Measurements from ENCODE around the gene NUP35. TPM values are rescaled to one million over a fixed set of nuclear protein-coding genes. Genes with fewer than 3 reads are reported as not detected.

NUP35 gene
- total RNA-seq: 10 to 100 TPM; 15.5 to 15.9 TPM

DNA sequence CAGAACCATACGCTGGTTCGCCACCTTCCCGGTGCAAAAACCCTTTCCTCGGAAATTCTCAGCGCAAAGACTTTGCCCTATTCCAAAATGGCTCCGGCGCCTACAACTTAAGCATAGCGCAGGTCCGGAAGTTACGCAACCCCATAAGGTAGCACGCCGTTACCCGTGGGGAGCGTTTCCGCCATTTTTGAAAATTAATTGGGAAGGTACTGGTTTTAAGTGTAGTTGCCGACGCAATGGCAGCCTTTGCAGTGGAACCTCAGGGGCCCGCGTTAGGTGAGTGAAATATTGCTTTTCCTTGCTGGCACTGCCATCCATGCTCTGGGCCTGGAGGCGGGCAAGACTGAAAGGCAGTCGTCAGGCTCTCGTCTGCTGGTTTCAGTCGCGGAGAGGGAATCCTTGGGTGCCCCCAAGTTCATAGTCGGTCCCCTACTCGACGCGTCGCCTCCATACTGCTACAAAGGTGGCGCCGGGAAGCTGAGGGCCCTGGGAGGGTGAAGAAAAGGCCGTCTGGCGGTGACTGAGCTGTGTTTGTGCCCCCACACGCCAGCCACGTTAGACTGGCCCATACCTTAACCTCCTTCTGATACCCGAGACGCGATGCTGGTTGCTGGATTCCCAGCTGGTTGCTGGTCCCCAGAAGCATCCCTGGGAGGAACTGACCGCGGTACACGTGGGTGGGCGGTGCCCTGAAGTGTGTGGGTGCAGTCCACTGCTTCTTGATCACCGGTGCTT is at the start of gene NUP35:
Gene NUP35 (plus strand): TSS at position 222 of the 735 bp plus-strand sequence. CDS start 15 bp downstream, at position 237.
- ChIA-PET POLR2A (interaction anchor here (0.9 to 2.4 kb wide), 5 partner anchors 15 to 173 kb away, joined by 3 to 12 read pairs (median 4); partner anchors contain the start of gene DUSP19), CTCF (interaction anchor here (1.0 to 1.5 kb wide), 2 partner anchors 14 to 144 kb away, joined by 3 to 4 read pairs; no protein-coding TSS in a partner anchor)
- peaks cover 11% of the 10 kb centered on the region for H3K36me3 Mint-ChIP-seq (ENCODE audit: low read depth)
- H3K9me3 Mint-ChIP-seq: no peaks in the 10 kb centered on the region
- H3K27me3 Mint-ChIP-seq: peaks cover 2% of the 10 kb centered on the region
- peak within 1 kb of the TSS; percentile 80 for H3K4me3 Mint-ChIP-seq
- H3K4me1 Mint-ChIP-seq: peaks cover 33% of the 10 kb centered on the region
- H3K27ac Mint-ChIP-seq: peak within 1 kb of the TSS; percentile 96
- DNase-seq: peak; percentile 85

DNA sequence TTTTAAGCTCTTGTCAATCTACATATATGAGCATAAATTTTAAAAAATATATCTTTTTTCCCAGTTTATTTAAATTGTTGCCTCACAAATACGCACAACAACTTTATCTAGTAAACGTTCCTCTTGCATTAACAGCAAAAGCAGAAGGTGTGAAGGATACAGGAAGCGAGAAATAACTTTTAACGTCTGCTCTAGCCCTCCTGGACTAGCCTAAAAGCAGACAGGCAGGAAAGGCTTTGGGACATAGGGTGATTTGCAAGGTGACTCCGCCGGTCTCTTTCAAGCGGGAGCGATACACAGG is 46.1 kb upstream of the NUP35 start:
- peak overlapping the region; percentile 77 for H3K4me3 Mint-ChIP-seq
- ChIA-PET POLR2A (interaction anchor here (1.4 kb wide), 1 partner anchor 40 kb away, joined by 3 read pairs; the partner anchor contains the start of gene NCKAP1), CTCF (interaction anchor here (1.3 kb wide), 1 partner anchor 411 kb away, joined by 3 read pairs; no protein-coding TSS in a partner anchor)
- no peaks in the 10 kb centered on the region for H3K36me3 Mint-ChIP-seq (ENCODE audit: low read depth)
- H3K27ac Mint-ChIP-seq: no peak overlapping the region
- no peaks in the 10 kb centered on the region for H3K9me3 Mint-ChIP-seq
- H3K4me1 Mint-ChIP-seq: peaks cover 13% of the 10 kb centered on the region
- H3K27me3 Mint-ChIP-seq: no peaks in the 10 kb centered on the region
- no peak for DNase-seq

DNA sequence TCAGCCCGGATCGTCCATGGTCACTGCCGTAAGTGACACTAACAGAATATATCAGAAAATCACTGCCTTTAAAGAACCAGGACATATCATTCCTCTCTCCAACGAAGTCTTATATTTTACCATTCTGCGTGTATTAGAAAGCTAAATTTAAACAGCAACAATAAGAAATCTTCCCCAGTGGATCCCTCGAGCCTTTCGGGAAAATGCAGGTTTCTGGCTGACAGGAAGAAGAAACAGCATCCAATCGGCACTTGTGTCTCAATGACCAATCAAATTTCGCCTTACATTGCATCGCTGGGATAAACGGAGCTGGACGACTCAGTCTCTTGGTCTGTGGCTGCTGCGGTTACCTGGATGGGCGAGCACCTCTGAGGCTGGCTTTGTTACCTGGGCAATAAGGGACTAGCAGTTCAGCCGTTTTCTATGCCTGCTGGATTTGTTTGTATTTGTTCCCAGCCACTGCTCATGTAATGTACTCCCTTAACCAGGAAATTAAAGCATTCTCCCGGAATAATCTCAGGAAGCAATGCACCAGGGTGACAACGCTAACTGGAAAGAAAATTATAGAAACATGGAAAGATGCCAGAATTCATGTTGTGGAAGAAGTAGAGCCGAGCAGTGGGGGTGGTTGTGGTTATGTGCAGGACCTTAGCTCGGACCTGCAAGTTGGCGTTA is 45.6 kb upstream of the NUP35 start, which contains the start of gene DUSP19:
Gene DUSP19 (plus strand): TSS at position 284 of the 675 bp plus-strand sequence. CDS start 187 bp downstream, at position 471.
- Mint-ChIP-seq H3K4me1 (peaks cover 13% of the 10 kb centered on the region), H3K9me3 (no peaks in the 10 kb centered on the region), H3K36me3 (ENCODE audit: low read depth) (no peaks in the 10 kb centered on the region), H3K27me3 (no peaks in the 10 kb centered on the region), H3K4me3 (peak within 1 kb of the TSS; percentile 77), H3K27ac (peak within 1 kb of the TSS; percentile 16)
- peak; percentile 85 for DNase-seq
- ChIA-PET POLR2A (interaction anchor here (1.2 to 1.8 kb wide), 4 partner anchors 9 to 363 kb away, joined by 3 to 12 read pairs (median 4); partner anchors contain the start of genes NCKAP1 and NUP35), CTCF (interaction anchor here (1.1 to 1.3 kb wide), 2 partner anchors 99 to 412 kb away, joined by 3 to 4 read pairs; no protein-coding TSS in a partner anchor)

- no peak overlapping the region for H3K27ac Mint-ChIP-seq
- POLR2A ChIA-PET: interaction anchor here (1.2 to 1.8 kb wide), 3 partner anchors 10 to 364 kb away, joined by 3 to 12 read pairs (median 4); partner anchors contain the start of gene NUP35
Observed at GRCh38 chr2:183079139-183079775, 45.0 kb upstream of the NUP35 start.

DNA sequence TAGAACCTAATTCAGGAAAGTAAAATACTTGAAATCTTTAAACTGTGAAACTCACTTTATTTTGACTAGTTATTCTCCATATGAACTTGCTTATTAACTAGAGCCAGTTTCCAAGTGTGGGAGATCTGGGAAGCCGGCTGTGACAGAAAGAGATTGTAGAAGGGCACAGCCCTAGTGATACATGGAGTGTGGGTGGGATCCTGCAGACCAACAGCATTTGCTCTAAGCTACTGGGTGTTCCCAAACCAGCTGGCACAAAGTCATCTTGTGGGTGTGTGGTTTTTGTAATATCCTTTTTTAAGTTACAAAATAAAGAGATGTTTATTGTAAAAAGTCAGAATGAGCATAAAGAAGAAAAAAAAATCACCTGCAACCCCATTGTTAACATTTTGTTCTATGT is 42.3 kb upstream of the NUP35 start:
- Mint-ChIP-seq H3K36me3 (ENCODE audit: low read depth) (no peaks in the 10 kb centered on the region), H3K27me3 (no peaks in the 10 kb centered on the region), H3K4me3 (no peak overlapping the region), H3K9me3 (no peaks in the 10 kb centered on the region), H3K4me1 (peaks cover 13% of the 10 kb centered on the region), H3K27ac (no peak overlapping the region)
- ChIA-PET CTCF (no interaction called here), POLR2A (no interaction called here)
- DNase-seq: no peak

More at GRCh38 chr2:183079139-183079775, 45.0 kb upstream of the NUP35 start:
- Mint-ChIP-seq H3K4me1 (peaks cover 13% of the 10 kb centered on the region), H3K4me3 (peak overlapping the region; percentile 77), H3K27me3 (no peaks in the 10 kb centered on the region), H3K9me3 (no peaks in the 10 kb centered on the region), H3K36me3 (ENCODE audit: low read depth) (no peaks in the 10 kb centered on the region)
- CTCF ChIA-PET: interaction anchor here (1.1 to 1.3 kb wide), 2 partner anchors 99 to 413 kb away, joined by 3 to 4 read pairs; no protein-coding TSS in a partner anchor
- no peak for DNase-seq

GRCh38 chr2:183088061-183088460 is 36.2 kb upstream of the NUP35 start:
- Mint-ChIP-seq H3K9me3 (no peaks in the 10 kb centered on the region), H3K27me3 (no peaks in the 10 kb centered on the region), H3K4me3 (no peak overlapping the region), H3K36me3 (ENCODE audit: low read depth) (no peaks in the 10 kb centered on the region), H3K27ac (no peak overlapping the region), H3K4me1 (no peaks in the 10 kb centered on the region)
- no peak for DNase-seq
- ChIA-PET POLR2A (no interaction called here), CTCF (no interaction called here)

DNA sequence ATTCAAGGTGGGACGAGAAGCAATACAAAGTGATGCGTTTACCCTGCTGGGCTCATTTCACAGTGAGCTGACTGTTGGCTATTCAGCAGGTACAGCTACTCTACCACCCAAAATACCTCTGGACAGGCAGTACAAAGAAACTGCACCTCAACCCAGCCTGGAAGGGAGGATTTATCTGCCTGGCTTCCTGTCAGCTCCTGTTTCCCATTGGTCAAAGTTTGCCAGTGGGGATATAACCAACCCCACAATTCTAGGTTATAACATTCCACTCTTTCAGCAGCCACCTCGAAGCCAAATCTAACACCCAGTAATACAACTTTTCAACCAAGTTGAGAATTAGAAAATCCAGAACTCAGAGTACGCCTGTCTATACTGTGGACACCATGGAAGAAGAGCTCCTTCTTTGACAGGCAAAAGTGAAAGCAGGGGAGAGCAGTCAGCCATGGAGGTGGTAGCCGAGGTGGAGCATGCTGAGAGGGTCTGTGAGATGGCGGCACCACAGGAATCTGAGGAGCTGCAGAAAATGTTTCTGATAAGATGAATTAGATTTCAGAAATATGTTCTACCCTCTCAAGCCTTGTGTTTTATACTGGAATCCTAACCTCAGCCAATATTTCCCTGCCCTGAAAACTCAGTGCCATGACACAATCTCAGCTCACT is 34.9 kb upstream of the NUP35 start:
- ChIA-PET CTCF (no interaction called here), POLR2A (no interaction called here)
- Mint-ChIP-seq H3K9me3 (no peaks in the 10 kb centered on the region), H3K4me1 (peaks cover 1% of the 10 kb centered on the region), H3K36me3 (ENCODE audit: low read depth) (no peaks in the 10 kb centered on the region), H3K27me3 (no peaks in the 10 kb centered on the region), H3K27ac (no peak overlapping the region), H3K4me3 (no peak overlapping the region)
- DNase-seq: no peak

GRCh38 chr2:183091318-183091953 is 32.8 kb upstream of the NUP35 start:
- no peaks in the 10 kb centered on the region for H3K9me3 Mint-ChIP-seq
- no peak overlapping the region for H3K27ac Mint-ChIP-seq
- peaks cover 3% of the 10 kb centered on the region for H3K4me1 Mint-ChIP-seq
- no peaks in the 10 kb centered on the region for H3K36me3 Mint-ChIP-seq (ENCODE audit: low read depth)
- DNase-seq: no peak
- no peaks in the 10 kb centered on the region for H3K27me3 Mint-ChIP-seq
- CTCF ChIA-PET: no interaction called here
- POLR2A ChIA-PET: no interaction called here
- no peak overlapping the region for H3K4me3 Mint-ChIP-seq

DNA sequence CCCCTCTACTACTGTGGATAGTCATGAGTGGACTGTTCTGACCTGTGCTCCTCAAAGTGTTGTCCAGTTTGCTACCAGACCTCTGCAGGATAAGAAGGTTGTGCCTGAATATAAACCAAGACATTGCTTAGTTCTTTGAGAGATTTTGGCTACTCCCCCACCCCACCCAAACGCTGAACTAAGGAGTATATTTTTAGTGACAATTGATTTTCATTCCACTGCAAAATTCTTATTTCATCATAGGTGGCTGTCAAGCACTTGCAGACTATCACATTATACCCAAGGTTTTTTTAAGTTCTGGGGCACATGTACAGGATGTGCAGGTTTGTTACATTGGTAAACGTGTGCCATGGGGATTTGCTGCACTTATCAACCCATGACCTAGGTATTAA is 32.3 kb upstream of the NUP35 start:
- H3K36me3 Mint-ChIP-seq (ENCODE audit: low read depth): no peaks in the 10 kb centered on the region
- no peaks in the 10 kb centered on the region for H3K9me3 Mint-ChIP-seq
- no peak overlapping the region for H3K27ac Mint-ChIP-seq
- ChIA-PET POLR2A (no interaction called here), CTCF (no interaction called here)
- no peak for DNase-seq
- no peak overlapping the region for H3K4me3 Mint-ChIP-seq
- H3K27me3 Mint-ChIP-seq: no peaks in the 10 kb centered on the region
- H3K4me1 Mint-ChIP-seq: peaks cover 3% of the 10 kb centered on the region

DNA sequence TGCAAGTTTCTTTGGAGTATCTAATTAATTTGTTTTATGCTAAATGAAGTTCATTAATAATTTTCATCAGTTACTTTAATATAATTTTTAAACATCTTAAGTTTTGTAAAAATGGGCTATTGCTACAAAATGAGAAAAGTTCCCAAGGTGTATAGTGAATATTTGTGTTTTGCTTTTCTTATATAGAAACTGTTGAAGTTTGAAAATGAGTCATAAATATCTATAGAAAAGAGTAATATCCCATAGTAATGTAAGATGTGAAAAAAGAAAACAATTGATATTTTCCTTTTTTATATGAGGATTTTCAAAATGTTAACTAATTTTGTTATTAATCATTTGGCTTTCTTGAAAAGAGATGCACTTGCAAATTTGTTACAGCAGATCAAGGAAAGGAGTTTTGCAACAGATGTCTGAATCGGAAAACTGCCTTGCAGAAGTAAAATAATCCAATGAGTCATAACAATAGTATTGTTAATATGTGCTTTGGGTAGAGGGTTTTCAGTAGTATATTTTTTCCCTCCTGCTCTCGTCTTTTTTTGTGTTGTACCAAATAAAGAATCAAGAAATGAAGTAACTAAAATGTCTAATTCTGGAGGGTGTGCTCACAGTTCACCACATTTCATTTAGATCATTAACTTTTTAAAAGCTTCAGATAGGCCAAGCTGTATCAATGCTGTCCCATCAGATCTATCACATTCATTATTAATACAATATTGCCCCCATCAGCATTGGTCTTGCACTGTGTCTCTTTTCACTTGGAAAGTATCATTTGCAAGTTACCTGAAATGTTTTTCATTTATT is 30.2 kb upstream of the NUP35 start:
- H3K4me1 Mint-ChIP-seq: peaks cover 3% of the 10 kb centered on the region
- H3K9me3 Mint-ChIP-seq: no peaks in the 10 kb centered on the region
- H3K36me3 Mint-ChIP-seq (ENCODE audit: low read depth): no peaks in the 10 kb centered on the region
- ChIA-PET POLR2A (no interaction called here), CTCF (no interaction called here)
- no peak overlapping the region for H3K4me3 Mint-ChIP-seq
- H3K27ac Mint-ChIP-seq: no peak overlapping the region
- no peaks in the 10 kb centered on the region for H3K27me3 Mint-ChIP-seq
- DNase-seq: no peak

GRCh38 chr2:183105402-183106134 is 18.7 kb upstream of the NUP35 start:
- ChIA-PET POLR2A (no interaction called here), CTCF (no interaction called here)
- Mint-ChIP-seq H3K4me3 (no peak overlapping the region), H3K4me1 (peaks cover 4% of the 10 kb centered on the region), H3K27ac (no peak overlapping the region), H3K9me3 (no peaks in the 10 kb centered on the region), H3K27me3 (no peaks in the 10 kb centered on the region), H3K36me3 (ENCODE audit: low read depth) (no peaks in the 10 kb centered on the region)
- DNase-seq: no peak

All from activated CD4-positive, alpha-beta memory T cell treated with anti-CD3 and anti-CD28 coated beads, Interleukin-2, amount 10 ng/mL, durations not matched to agents 7 days and 5 days (primary cell).